Measurements from ENCODE around the gene LTO1. TPM values are rescaled to one million over a fixed set of nuclear protein-coding genes. Genes with fewer than 3 reads are reported as not detected.

Gene LTO1
- total and polyA plus RNA-seq, 2 of the 13 experiments (the other 11 are each of a cell fraction or from before 2014, with no cell fraction given): 11.8 to 15.0 TPM

- TF ChIP-seq HBP1 (CRISPR knock-in tag; IDR thresholded peaks at IDR 0.05; ENCODE audit: low read depth): no peak
- peak; percentile 65 for TF ChIP-seq SAP130 (CRISPR knock-in tag; IDR thresholded peaks at IDR 0.05; ENCODE audit: low read depth)
- no peak for TF ChIP-seq CREBL2 (CRISPR knock-in tag; IDR thresholded peaks at IDR 0.05; ENCODE audit: borderline replicate concordance)
- no peak for TF ChIP-seq ZNF850 (CRISPR knock-in tag; conservative IDR thresholded peaks at IDR 0.05)
- no peak for TF ChIP-seq ZNF720 (CRISPR knock-in tag; IDR thresholded peaks at IDR 0.05)
- TF ChIP-seq ZNF646 (CRISPR knock-in tag; IDR thresholded peaks at IDR 0.05): no peak
- no peak for TF ChIP-seq CENPBD1 (CRISPR knock-in tag; IDR thresholded peaks at IDR 0.05; ENCODE audit: borderline replicate concordance, low read depth)
- no peak for TF ChIP-seq ZNF496 (CRISPR knock-in tag; IDR thresholded peaks at IDR 0.05; ENCODE audit: insufficient replicate concordance)
- TF ChIP-seq KLF9 (CRISPR knock-in tag; IDR thresholded peaks at IDR 0.05; ENCODE audit: low read depth): peak; percentile 31; the same call in 1 of the 2 replicates
- no peak for TF ChIP-seq ZNF263 (CRISPR knock-in tag; IDR thresholded peaks at IDR 0.05)
- no peak for TF ChIP-seq MBNL3 (CRISPR knock-in tag; conservative IDR thresholded peaks at IDR 0.05)
- TF ChIP-seq HIC2 (CRISPR knock-in tag; IDR thresholded peaks at IDR 0.05; ENCODE audit: low read depth): no peak
- TF ChIP-seq NFYC (CRISPR knock-in tag; IDR thresholded peaks at IDR 0.05): peak; percentile 80
- TF ChIP-seq ZNF33A (CRISPR knock-in tag; IDR thresholded peaks at IDR 0.05; ENCODE audit: borderline replicate concordance): no peak
- TF ChIP-seq CC2D1A (CRISPR knock-in tag; IDR thresholded peaks at IDR 0.05): no peak
- no peak for TF ChIP-seq FOXK2 (IDR thresholded peaks at IDR 0.05)
- TF ChIP-seq ZNF775 (CRISPR knock-in tag; IDR thresholded peaks at IDR 0.05; ENCODE audit: borderline replicate concordance): no peak
- no peak for TF ChIP-seq ZNF619 (CRISPR knock-in tag; IDR thresholded peaks at IDR 0.05)
- no peak for TF ChIP-seq SETDB1 (CRISPR knock-in tag; IDR thresholded peaks at IDR 0.05; ENCODE audit: borderline replicate concordance)
- peak; percentile 47; the same call in 1 of the 2 replicates for TF ChIP-seq TBX2 (CRISPR knock-in tag; IDR thresholded peaks at IDR 0.05; ENCODE audit: borderline replicate concordance)
Measured at GRCh38 chr11:69638941-69639681, 36.0 kb downstream of the LTO1 start (continued).

Measured in HepG2 (cell line).